H9 (cell line): ENCODE measurements around the gene PUM1. TPM values are rescaled to one million over a fixed set of nuclear protein-coding genes. Genes with fewer than 3 reads are reported as not detected.

Source experiments
- DNase-seq: peaks from one replicate; pipeline ENCODE4 v3.0.0-alpha.2; 2017
- H2AFZ ChIP-seq: one replicate; pipeline ENCODE4 v1.6.1; 2013; ENCODE audit warnings: mild to moderate bottlenecking, low read length, control low read depth, moderate library complexity
- H2AK5ac ChIP-seq: 2 replicates; pipeline ENCODE4 v1.6.1; 2013; ENCODE audit warnings: low read length, control low read depth, mixed read lengths; ENCODE audit not compliant: insufficient read length
- H2BK120ac ChIP-seq: one replicate; pipeline ENCODE4 v1.6.1; 2013; ENCODE audit warnings: low read depth, mild to moderate bottlenecking, low read length, control low read depth, inconsistent platforms; ENCODE audit not compliant: poor library complexity, severe bottlenecking
- H2BK12ac ChIP-seq: 2 replicates; pipeline ENCODE4 v1.6.1; 2013; ENCODE audit warnings: low read length, control low read depth, mixed read lengths, low read depth; ENCODE audit not compliant: insufficient read length
- H2BK15ac ChIP-seq: 2 replicates; pipeline ENCODE4 v1.6.1; 2013; ENCODE audit warnings: low read depth, low read length, control low read depth
- H2BK20ac ChIP-seq: one replicate; pipeline ENCODE4 v1.6.1; 2013; ENCODE audit warnings: low read depth, mild to moderate bottlenecking, low read length, control low read depth, inconsistent platforms; ENCODE audit not compliant: poor library complexity, severe bottlenecking
- H2BK5ac ChIP-seq: 2 replicates; pipeline ENCODE4 v1.6.1; 2013; ENCODE audit warnings: low read length, control low read depth, mixed read lengths; ENCODE audit not compliant: insufficient read length
- H3K14ac ChIP-seq: 2 replicates; pipeline ENCODE4 v1.6.1; 2013; ENCODE audit warnings: low read length, control low read depth; ENCODE audit not compliant: insufficient read depth
- H3K18ac ChIP-seq: 2 replicates; pipeline ENCODE4 v1.6.1; 2013; ENCODE audit warnings: low read depth, mild to moderate bottlenecking, mixed read lengths, low read length, control low read depth; ENCODE audit not compliant: insufficient read length
- H3K23ac ChIP-seq: 2 replicates; pipeline ENCODE4 v1.6.1; 2013; ENCODE audit warnings: low read length, control low read depth, mixed read lengths, low read depth; ENCODE audit not compliant: insufficient read length
- H3K23me2 ChIP-seq: 2 replicates; pipeline ENCODE4 v1.6.1; 2013; ENCODE audit warnings: low read depth, mild to moderate bottlenecking, mixed read lengths, low read length, control low read depth; ENCODE audit not compliant: insufficient read length, poor library complexity, severe bottlenecking
- H3K27ac ChIP-seq: 2 replicates; pipeline ENCODE4 v1.5.1; 2013; ENCODE audit warnings: low read length, control low read depth, mixed read lengths, low read depth; ENCODE audit not compliant: insufficient read length
- H3K27me3 ChIP-seq: 2 replicates; pipeline ENCODE4 v1.6.1; 2013; ENCODE audit warnings: low read length, control low read depth, inconsistent platforms; ENCODE audit not compliant: insufficient read depth
- H3K4ac ChIP-seq: 2 replicates; pipeline ENCODE4 v1.6.1; 2013; ENCODE audit warnings: low read depth, mild to moderate bottlenecking, control low read depth, inconsistent platforms, low read length, moderate library complexity
- H3K4me1 ChIP-seq: 2 replicates; pipeline ENCODE4 v1.6.1; 2013; ENCODE audit warnings: low read length, control low read depth, inconsistent platforms; ENCODE audit not compliant: insufficient read depth
- H3K4me2 ChIP-seq: 2 replicates; pipeline ENCODE4 v1.6.1; 2013; ENCODE audit warnings: low read length, control low read depth, mixed read lengths; ENCODE audit not compliant: insufficient read length, insufficient read depth
- H3K56ac ChIP-seq: 2 replicates; pipeline ENCODE4 v1.6.1; 2013; ENCODE audit warnings: low read depth, mild to moderate bottlenecking, mixed read lengths, low read length, control low read depth; ENCODE audit not compliant: insufficient read length
- H3K79me1 ChIP-seq: 2 replicates; pipeline ENCODE4 v1.6.1; 2013; ENCODE audit warnings: low read depth, mild to moderate bottlenecking, moderate library complexity, low read length, control low read depth, inconsistent platforms; ENCODE audit not compliant: insufficient read depth, poor library complexity, severe bottlenecking
- H3K79me2 ChIP-seq: 2 replicates; pipeline ENCODE4 v1.6.1; 2013; ENCODE audit warnings: low read length, control low read depth, inconsistent platforms; ENCODE audit not compliant: insufficient read depth
- H3K9ac ChIP-seq: 2 replicates; pipeline ENCODE4 v1.6.1; 2013; ENCODE audit warnings: low read length, control low read depth, mixed read lengths; ENCODE audit not compliant: insufficient read length; ENCODE audit errors: extremely low read depth
- H3K9me3 ChIP-seq: one replicate; pipeline ENCODE4 v1.6.1; 2013; ENCODE audit warnings: low read depth, low read length, inconsistent platforms; ENCODE audit not compliant: control insufficient read depth
- H3T11ph ChIP-seq: one replicate; pipeline ENCODE4 v1.6.1; 2013; ENCODE audit warnings: mild to moderate bottlenecking, low read length, control low read depth, inconsistent platforms
- H4K20me1 ChIP-seq: one replicate; pipeline ENCODE4 v1.6.1; 2013; ENCODE audit not compliant: control insufficient read depth, insufficient read length, insufficient read depth
- H4K5ac ChIP-seq: 2 replicates; pipeline ENCODE4 v1.6.1; 2013; ENCODE audit warnings: low read depth, mild to moderate bottlenecking, mixed read lengths, low read length, control low read depth; ENCODE audit not compliant: insufficient read length
- H4K8ac ChIP-seq: replicated peaks from 2 replicates; pipeline ENCODE4 v1.6.1; 2013; ENCODE audit warnings: low read length, control low read depth, mixed read lengths, low read depth; ENCODE audit not compliant: insufficient read length
- H4K91ac ChIP-seq: 2 replicates; pipeline ENCODE4 v1.6.1; 2013; ENCODE audit warnings: low read depth, mild to moderate bottlenecking, moderate library complexity, mixed read lengths, low read length, control low read depth; ENCODE audit not compliant: insufficient read length
- H3K27ac Mint-ChIP-seq, 3 experiments: 2 replicates in 2 of 3; 3 replicates in 1 of 3; pipeline ENCODE4 v1.8.0; 2020 to 2021; ENCODE audit warnings: mixed read lengths in 3 of 3, mild to moderate bottlenecking in 1 of 3, moderate library complexity in 1 of 3
- H3K27me3 Mint-ChIP-seq: 2 replicates; pipeline ENCODE4 v1.8.0; 2021; ENCODE audit warnings: low read depth, mild to moderate bottlenecking, moderate library complexity, mixed read lengths
- H3K36me3 Mint-ChIP-seq, 3 experiments: 2 replicates in 2 of 3; 3 replicates in 1 of 3; pipeline ENCODE4 v1.8.0; 2020 to 2021; ENCODE audit warnings: low read depth in 3 of 3, mixed read lengths in 3 of 3; ENCODE audit not compliant: insufficient read depth in 1 of 3
- H3K4me1 Mint-ChIP-seq, 2 experiments: 2 replicates each; pipeline ENCODE4 v1.8.0; 2020; ENCODE audit warnings: mixed read lengths in 2 of 2
- H3K4me3 Mint-ChIP-seq, 2 experiments: 2 replicates in 1 of 2; 3 replicates in 1 of 2; pipeline ENCODE4 v1.8.0; 2020 to 2021; ENCODE audit warnings: mild to moderate bottlenecking in 2 of 2, mixed read lengths in 2 of 2, moderate library complexity in 1 of 2
- H3K9me3 Mint-ChIP-seq, 2 experiments: 2 replicates in 1 of 2; 3 replicates in 1 of 2; pipeline ENCODE4 v1.8.0; 2020; ENCODE audit warnings: mild to moderate bottlenecking in 2 of 2, mixed read lengths in 2 of 2, moderate library complexity in 1 of 2
- WGBS: extraction: QIAGEN DNeasy Blood & Tissue Kit; methylation state at CpG from one replicate; pipeline ENCODE4 v1.1.7; 2013; ENCODE audit warnings: missing lambda C conversion rate, low lambda C conversion rate, mixed read lengths; ENCODE audit not compliant: insufficient read length; ENCODE audit errors: extremely low coverage; 5-methylcytosine and 5-hydroxymethylcytosine counted together
- total RNA-seq: library from RNA; stranded (reverse); gene quantifications from 2 replicates; pipeline ENCODE4 v1.2.1, GENCODE V29; 2021
- TF ChIP-seq, protein P1 (sequence below): fragments of 200-600 bp; sonication (generic); conservative IDR thresholded peaks from 3 replicates; pipeline ENCODE4 v1.8.0; 2021; ENCODE audit warnings: antibody characterized with exemption, mild to moderate bottlenecking

The PUM1 gene
- total RNA-seq, 1 experiment from 2014 or later: 164 TPM

DNA sequence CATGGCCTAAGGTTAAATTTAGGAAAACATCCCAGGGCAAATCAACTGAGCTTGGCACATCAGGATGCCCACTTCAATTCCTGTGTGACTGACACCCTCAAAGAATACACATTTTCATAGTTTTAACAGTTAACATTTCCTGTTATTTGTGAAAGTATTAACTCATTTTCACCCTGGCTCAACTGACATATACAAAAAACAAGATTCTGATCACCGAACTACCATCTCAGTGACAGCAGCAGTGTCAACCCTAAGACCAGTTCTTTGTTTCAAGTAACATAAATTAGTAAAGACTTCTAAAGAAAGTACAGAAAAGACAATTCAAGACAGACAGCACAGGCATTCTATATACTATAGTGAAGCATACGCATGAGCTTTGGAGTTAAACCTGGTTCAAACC is 88.0 kb downstream of the PUM1 start:
- Histone ChIP-seq H2AK5ac (no peak overlapping the region), H3K18ac (no peak overlapping the region), H3K56ac (no peak overlapping the region), H4K91ac (no peak overlapping the region), H3K23me2 (no peaks in the 10 kb centered on the region), H3K23ac (no peak overlapping the region), H3K27ac (no peak overlapping the region), H3K4ac (no peak overlapping the region), H4K5ac (no peak overlapping the region), H3K4me1 (no peaks in the 10 kb centered on the region), H4K8ac (no peak overlapping the region), H2AFZ (no peak overlapping the region), H2BK20ac (no peak overlapping the region), H2BK120ac (no peak overlapping the region), H3T11ph (no peak overlapping the region), H2BK15ac (no peak overlapping the region), H3K9me3 (no peaks in the 10 kb centered on the region), H3K4me2 (no peak overlapping the region), H3K27me3 (no peaks in the 10 kb centered on the region), H4K20me1 (no peaks in the 10 kb centered on the region), H3K9ac (no peak overlapping the region), H3K79me2 (peaks cover 3% of the 10 kb centered on the region; the same call in 1 of the 2 replicates), H3K14ac (no peak overlapping the region), H3K79me1 (peaks cover 10% of the 10 kb centered on the region), H2BK5ac (no peak overlapping the region), H2BK12ac (no peak overlapping the region)
- H3K36me3 Mint-ChIP-seq: peaks cover 22 to 76% (median 68%) of the 10 kb centered on the region in 3 experiments; a peak in 6 of 7 replicates
- TF ChIP-seq, protein P1, sequence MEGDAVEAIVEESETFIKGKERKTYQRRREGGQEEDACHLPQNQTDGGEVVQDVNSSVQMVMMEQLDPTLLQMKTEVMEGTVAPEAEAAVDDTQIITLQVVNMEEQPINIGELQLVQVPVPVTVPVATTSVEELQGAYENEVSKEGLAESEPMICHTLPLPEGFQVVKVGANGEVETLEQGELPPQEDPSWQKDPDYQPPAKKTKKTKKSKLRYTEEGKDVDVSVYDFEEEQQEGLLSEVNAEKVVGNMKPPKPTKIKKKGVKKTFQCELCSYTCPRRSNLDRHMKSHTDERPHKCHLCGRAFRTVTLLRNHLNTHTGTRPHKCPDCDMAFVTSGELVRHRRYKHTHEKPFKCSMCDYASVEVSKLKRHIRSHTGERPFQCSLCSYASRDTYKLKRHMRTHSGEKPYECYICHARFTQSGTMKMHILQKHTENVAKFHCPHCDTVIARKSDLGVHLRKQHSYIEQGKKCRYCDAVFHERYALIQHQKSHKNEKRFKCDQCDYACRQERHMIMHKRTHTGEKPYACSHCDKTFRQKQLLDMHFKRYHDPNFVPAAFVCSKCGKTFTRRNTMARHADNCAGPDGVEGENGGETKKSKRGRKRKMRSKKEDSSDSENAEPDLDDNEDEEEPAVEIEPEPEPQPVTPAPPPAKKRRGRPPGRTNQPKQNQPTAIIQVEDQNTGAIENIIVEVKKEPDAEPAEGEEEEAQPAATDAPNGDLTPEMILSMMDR: no peak; the same call in 2 of the 3 replicates
- no peaks in the 10 kb centered on the region for H3K9me3 Mint-ChIP-seq
- H3K4me1 Mint-ChIP-seq: peaks cover 4 to 14% of the 10 kb centered on the region in 2 experiments; a peak in 3 of 4 replicates
- WGBS: no CpG with 5 or more reads among the region's 2 CpGs
- no peak for DNase-seq
- peak overlapping the region in 2 of 3 experiments; percentile 5 to 25; a peak in 2 of 7 replicates for H3K27ac Mint-ChIP-seq
- H3K4me3 Mint-ChIP-seq: no peak overlapping the region
- H3K27me3 Mint-ChIP-seq: no peaks in the 10 kb centered on the region
